Measurements from ENCODE around the gene PTPRK.

DNA sequence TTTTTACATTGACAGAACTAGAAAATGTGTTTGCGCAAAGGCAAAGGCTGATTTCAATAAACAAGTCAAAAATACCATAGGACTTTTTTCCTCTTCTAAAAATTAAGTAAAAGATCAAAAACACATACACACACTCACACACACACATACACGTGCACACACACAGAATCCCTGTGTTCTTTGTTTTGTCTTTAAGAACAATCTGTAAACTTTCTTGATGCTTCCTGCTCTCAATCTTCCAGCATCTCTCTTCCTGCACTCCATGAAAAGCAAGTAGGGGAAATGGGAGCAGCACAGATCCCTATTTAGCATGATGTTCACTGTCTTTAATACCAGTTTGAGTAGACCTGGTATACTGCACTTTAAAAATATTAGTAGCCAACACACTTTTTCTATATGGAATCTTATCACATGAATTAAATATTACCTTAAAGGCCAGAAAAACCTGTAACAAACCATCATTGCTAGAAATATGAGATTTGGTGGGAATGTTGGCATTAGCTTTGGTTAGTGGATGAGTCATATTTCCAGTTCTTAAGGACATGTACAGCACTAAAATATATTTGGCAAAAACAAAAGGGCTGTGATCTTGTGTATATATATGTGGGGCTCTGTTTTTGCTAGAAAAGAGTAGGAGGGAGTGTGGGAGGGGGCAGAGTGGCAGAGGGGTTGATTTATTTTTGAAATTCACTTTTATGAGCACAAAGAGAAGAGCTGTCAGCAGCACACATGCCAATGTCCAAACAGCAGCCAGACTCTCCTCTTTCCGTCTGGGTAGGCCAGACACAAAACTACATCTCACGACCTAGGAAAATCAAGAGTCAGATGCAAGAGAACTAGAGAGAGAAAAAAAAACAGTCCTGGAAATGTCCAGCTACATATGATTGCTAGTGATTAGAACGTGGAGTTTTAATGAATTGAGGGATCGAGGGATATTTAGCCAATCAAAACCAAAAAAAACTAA is 4.6 kb downstream of the PTPRK start:
- TF ChIP-seq, protein P1, sequence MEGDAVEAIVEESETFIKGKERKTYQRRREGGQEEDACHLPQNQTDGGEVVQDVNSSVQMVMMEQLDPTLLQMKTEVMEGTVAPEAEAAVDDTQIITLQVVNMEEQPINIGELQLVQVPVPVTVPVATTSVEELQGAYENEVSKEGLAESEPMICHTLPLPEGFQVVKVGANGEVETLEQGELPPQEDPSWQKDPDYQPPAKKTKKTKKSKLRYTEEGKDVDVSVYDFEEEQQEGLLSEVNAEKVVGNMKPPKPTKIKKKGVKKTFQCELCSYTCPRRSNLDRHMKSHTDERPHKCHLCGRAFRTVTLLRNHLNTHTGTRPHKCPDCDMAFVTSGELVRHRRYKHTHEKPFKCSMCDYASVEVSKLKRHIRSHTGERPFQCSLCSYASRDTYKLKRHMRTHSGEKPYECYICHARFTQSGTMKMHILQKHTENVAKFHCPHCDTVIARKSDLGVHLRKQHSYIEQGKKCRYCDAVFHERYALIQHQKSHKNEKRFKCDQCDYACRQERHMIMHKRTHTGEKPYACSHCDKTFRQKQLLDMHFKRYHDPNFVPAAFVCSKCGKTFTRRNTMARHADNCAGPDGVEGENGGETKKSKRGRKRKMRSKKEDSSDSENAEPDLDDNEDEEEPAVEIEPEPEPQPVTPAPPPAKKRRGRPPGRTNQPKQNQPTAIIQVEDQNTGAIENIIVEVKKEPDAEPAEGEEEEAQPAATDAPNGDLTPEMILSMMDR (IDR thresholded peaks at IDR 0.05) = no peak
- no peak for TF ChIP-seq POLR2A (IDR thresholded peaks at IDR 0.05)
